H9 (cell line): Measurements from ENCODE around the gene LGALS3. TPM values are rescaled to one million over a fixed set of nuclear protein-coding genes. Genes with fewer than 3 reads are reported as not detected.

ENCODE experiments used
- DNase-seq: peaks from one replicate; pipeline ENCODE4 v3.0.0-alpha.2; 2017
- H2AFZ ChIP-seq: one replicate; pipeline ENCODE4 v1.6.1; 2013; ENCODE audit warnings: mild to moderate bottlenecking, low read length, control low read depth, moderate library complexity
- H2AK5ac ChIP-seq: 2 replicates; pipeline ENCODE4 v1.6.1; 2013; ENCODE audit warnings: low read length, control low read depth, mixed read lengths; ENCODE audit not compliant: insufficient read length
- H2BK120ac ChIP-seq: one replicate; pipeline ENCODE4 v1.6.1; 2013; ENCODE audit warnings: low read depth, mild to moderate bottlenecking, low read length, control low read depth, inconsistent platforms; ENCODE audit not compliant: poor library complexity, severe bottlenecking
- H2BK12ac ChIP-seq: 2 replicates; pipeline ENCODE4 v1.6.1; 2013; ENCODE audit warnings: low read length, control low read depth, mixed read lengths, low read depth; ENCODE audit not compliant: insufficient read length
- H2BK15ac ChIP-seq: 2 replicates; pipeline ENCODE4 v1.6.1; 2013; ENCODE audit warnings: low read depth, low read length, control low read depth
- H2BK20ac ChIP-seq: one replicate; pipeline ENCODE4 v1.6.1; 2013; ENCODE audit warnings: low read depth, mild to moderate bottlenecking, low read length, control low read depth, inconsistent platforms; ENCODE audit not compliant: poor library complexity, severe bottlenecking
- H2BK5ac ChIP-seq: 2 replicates; pipeline ENCODE4 v1.6.1; 2013; ENCODE audit warnings: low read length, control low read depth, mixed read lengths; ENCODE audit not compliant: insufficient read length
- H3K14ac ChIP-seq: 2 replicates; pipeline ENCODE4 v1.6.1; 2013; ENCODE audit warnings: low read length, control low read depth; ENCODE audit not compliant: insufficient read depth
- H3K18ac ChIP-seq: 2 replicates; pipeline ENCODE4 v1.6.1; 2013; ENCODE audit warnings: low read depth, mild to moderate bottlenecking, mixed read lengths, low read length, control low read depth; ENCODE audit not compliant: insufficient read length
- H3K23ac ChIP-seq: 2 replicates; pipeline ENCODE4 v1.6.1; 2013; ENCODE audit warnings: low read length, control low read depth, mixed read lengths, low read depth; ENCODE audit not compliant: insufficient read length
- H3K23me2 ChIP-seq: 2 replicates; pipeline ENCODE4 v1.6.1; 2013; ENCODE audit warnings: low read depth, mild to moderate bottlenecking, mixed read lengths, low read length, control low read depth; ENCODE audit not compliant: insufficient read length, poor library complexity, severe bottlenecking
- H3K27ac ChIP-seq: 2 replicates; pipeline ENCODE4 v1.5.1; 2013; ENCODE audit warnings: low read length, control low read depth, mixed read lengths, low read depth; ENCODE audit not compliant: insufficient read length
- H3K27me3 ChIP-seq: 2 replicates; pipeline ENCODE4 v1.6.1; 2013; ENCODE audit warnings: low read length, control low read depth, inconsistent platforms; ENCODE audit not compliant: insufficient read depth
- H3K4ac ChIP-seq: 2 replicates; pipeline ENCODE4 v1.6.1; 2013; ENCODE audit warnings: low read depth, mild to moderate bottlenecking, control low read depth, inconsistent platforms, low read length, moderate library complexity
- H3K4me1 ChIP-seq: 2 replicates; pipeline ENCODE4 v1.6.1; 2013; ENCODE audit warnings: low read length, control low read depth, inconsistent platforms; ENCODE audit not compliant: insufficient read depth
- H3K4me2 ChIP-seq: 2 replicates; pipeline ENCODE4 v1.6.1; 2013; ENCODE audit warnings: low read length, control low read depth, mixed read lengths; ENCODE audit not compliant: insufficient read length, insufficient read depth
- H3K56ac ChIP-seq: 2 replicates; pipeline ENCODE4 v1.6.1; 2013; ENCODE audit warnings: low read depth, mild to moderate bottlenecking, mixed read lengths, low read length, control low read depth; ENCODE audit not compliant: insufficient read length
- H3K79me1 ChIP-seq: 2 replicates; pipeline ENCODE4 v1.6.1; 2013; ENCODE audit warnings: low read depth, mild to moderate bottlenecking, moderate library complexity, low read length, control low read depth, inconsistent platforms; ENCODE audit not compliant: insufficient read depth, poor library complexity, severe bottlenecking
- H3K79me2 ChIP-seq: 2 replicates; pipeline ENCODE4 v1.6.1; 2013; ENCODE audit warnings: low read length, control low read depth, inconsistent platforms; ENCODE audit not compliant: insufficient read depth
- H3K9ac ChIP-seq: 2 replicates; pipeline ENCODE4 v1.6.1; 2013; ENCODE audit warnings: low read length, control low read depth, mixed read lengths; ENCODE audit not compliant: insufficient read length; ENCODE audit errors: extremely low read depth
- H3K9me3 ChIP-seq: one replicate; pipeline ENCODE4 v1.6.1; 2013; ENCODE audit warnings: low read depth, low read length, inconsistent platforms; ENCODE audit not compliant: control insufficient read depth
- H3T11ph ChIP-seq: one replicate; pipeline ENCODE4 v1.6.1; 2013; ENCODE audit warnings: mild to moderate bottlenecking, low read length, control low read depth, inconsistent platforms
- H4K20me1 ChIP-seq: one replicate; pipeline ENCODE4 v1.6.1; 2013; ENCODE audit not compliant: control insufficient read depth, insufficient read length, insufficient read depth
- H4K5ac ChIP-seq: 2 replicates; pipeline ENCODE4 v1.6.1; 2013; ENCODE audit warnings: low read depth, mild to moderate bottlenecking, mixed read lengths, low read length, control low read depth; ENCODE audit not compliant: insufficient read length
- H4K8ac ChIP-seq: replicated peaks from 2 replicates; pipeline ENCODE4 v1.6.1; 2013; ENCODE audit warnings: low read length, control low read depth, mixed read lengths, low read depth; ENCODE audit not compliant: insufficient read length
- H4K91ac ChIP-seq: 2 replicates; pipeline ENCODE4 v1.6.1; 2013; ENCODE audit warnings: low read depth, mild to moderate bottlenecking, moderate library complexity, mixed read lengths, low read length, control low read depth; ENCODE audit not compliant: insufficient read length
- H3K27ac Mint-ChIP-seq, 3 experiments: 2 replicates in 2 of 3; 3 replicates in 1 of 3; pipeline ENCODE4 v1.8.0; 2020 to 2021; ENCODE audit warnings: mixed read lengths in 3 of 3, mild to moderate bottlenecking in 1 of 3, moderate library complexity in 1 of 3
- H3K27me3 Mint-ChIP-seq: 2 replicates; pipeline ENCODE4 v1.8.0; 2021; ENCODE audit warnings: low read depth, mild to moderate bottlenecking, moderate library complexity, mixed read lengths
- H3K36me3 Mint-ChIP-seq, 3 experiments: 2 replicates in 2 of 3; 3 replicates in 1 of 3; pipeline ENCODE4 v1.8.0; 2020 to 2021; ENCODE audit warnings: low read depth in 3 of 3, mixed read lengths in 3 of 3; ENCODE audit not compliant: insufficient read depth in 1 of 3
- H3K4me1 Mint-ChIP-seq, 2 experiments: 2 replicates each; pipeline ENCODE4 v1.8.0; 2020; ENCODE audit warnings: mixed read lengths in 2 of 2
- H3K4me3 Mint-ChIP-seq, 2 experiments: 2 replicates in 1 of 2; 3 replicates in 1 of 2; pipeline ENCODE4 v1.8.0; 2020 to 2021; ENCODE audit warnings: mild to moderate bottlenecking in 2 of 2, mixed read lengths in 2 of 2, moderate library complexity in 1 of 2
- H3K9me3 Mint-ChIP-seq, 2 experiments: 2 replicates in 1 of 2; 3 replicates in 1 of 2; pipeline ENCODE4 v1.8.0; 2020; ENCODE audit warnings: mild to moderate bottlenecking in 2 of 2, mixed read lengths in 2 of 2, moderate library complexity in 1 of 2
- WGBS: extraction: QIAGEN DNeasy Blood & Tissue Kit; methylation state at CpG from one replicate; pipeline ENCODE4 v1.1.7; 2013; ENCODE audit warnings: missing lambda C conversion rate, low lambda C conversion rate, mixed read lengths; ENCODE audit not compliant: insufficient read length; ENCODE audit errors: extremely low coverage; 5-methylcytosine and 5-hydroxymethylcytosine counted together
- total RNA-seq: library from RNA; stranded (reverse); gene quantifications from 2 replicates; pipeline ENCODE4 v1.2.1, GENCODE V29; 2021
- TF ChIP-seq, protein P1 (sequence below): fragments of 200-600 bp; sonication (generic); conservative IDR thresholded peaks from 3 replicates; pipeline ENCODE4 v1.8.0; 2021; ENCODE audit warnings: antibody characterized with exemption, mild to moderate bottlenecking

Gene LGALS3
- total RNA-seq, 1 experiment from 2014 or later = 4.0 TPM

DNA sequence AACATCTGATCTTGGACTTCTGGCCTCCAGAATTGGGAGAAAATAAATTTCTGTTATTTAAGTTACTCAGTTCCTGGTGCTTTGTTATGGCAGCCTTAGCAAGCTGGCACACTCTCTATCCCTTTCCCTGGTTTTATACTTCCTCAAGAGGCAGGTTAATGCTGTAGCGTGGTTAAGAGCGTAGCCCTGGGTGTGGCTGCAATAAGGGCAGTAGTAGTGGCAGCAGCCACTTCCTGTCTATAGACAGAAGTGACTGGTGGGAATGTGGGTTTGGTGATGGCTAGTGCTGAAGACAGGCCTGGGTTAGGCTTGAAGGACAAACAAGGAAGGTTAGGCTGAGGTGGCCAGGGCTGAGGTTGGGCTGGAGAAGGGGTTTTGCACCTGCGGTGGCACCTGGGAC, 3.6 kb upstream of the LGALS3 start:
- H3K14ac ChIP-seq = no peak overlapping the region
- no peak overlapping the region for H3K23ac ChIP-seq
- Mint-ChIP-seq H3K9me3 (no peaks in the 10 kb centered on the region), H3K4me1 (peaks cover 17 to 19% of the 10 kb centered on the region in 2 experiments), H3K27ac (no peak overlapping the region; a peak in 1 of 7 replicates), H3K4me3 (no peak overlapping the region), H3K36me3 (no peaks in the 10 kb centered on the region; a peak in 1 of 7 replicates), H3K27me3 (peaks cover 52% of the 10 kb centered on the region)
- H2BK5ac ChIP-seq = no peak overlapping the region
- no peak overlapping the region for H3K4me2 ChIP-seq
- H3K23me2 ChIP-seq = peaks cover 12% of the 10 kb centered on the region
- H2AFZ ChIP-seq = no peak overlapping the region
- H3K56ac ChIP-seq = no peak overlapping the region
- H2BK20ac ChIP-seq = no peak overlapping the region
- no peaks in the 10 kb centered on the region for H3K79me2 ChIP-seq
- no peak for DNase-seq
- H3K9ac ChIP-seq = no peak overlapping the region
- no peak overlapping the region for H4K5ac ChIP-seq
- no peak overlapping the region for H2BK120ac ChIP-seq
- WGBS = no CpG with 5 or more reads among the region's 3 CpGs
- peaks cover 6% of the 10 kb centered on the region; the same call in 1 of the 2 replicates for H3K27me3 ChIP-seq
- no peak overlapping the region for H2BK15ac ChIP-seq
- no peak overlapping the region for H3T11ph ChIP-seq
- no peak overlapping the region for H3K4ac ChIP-seq
- no peaks in the 10 kb centered on the region for H3K79me1 ChIP-seq
- no peaks in the 10 kb centered on the region for H3K4me1 ChIP-seq
- H2AK5ac ChIP-seq = no peak overlapping the region
- H3K18ac ChIP-seq = no peak overlapping the region
- H2BK12ac ChIP-seq = no peak overlapping the region
- no peaks in the 10 kb centered on the region for H4K20me1 ChIP-seq
- no peaks in the 10 kb centered on the region for H3K9me3 ChIP-seq
- H4K91ac ChIP-seq = no peak overlapping the region
- H4K8ac ChIP-seq = no peak overlapping the region
- H3K27ac ChIP-seq = no peak overlapping the region
- TF ChIP-seq, protein P1, sequence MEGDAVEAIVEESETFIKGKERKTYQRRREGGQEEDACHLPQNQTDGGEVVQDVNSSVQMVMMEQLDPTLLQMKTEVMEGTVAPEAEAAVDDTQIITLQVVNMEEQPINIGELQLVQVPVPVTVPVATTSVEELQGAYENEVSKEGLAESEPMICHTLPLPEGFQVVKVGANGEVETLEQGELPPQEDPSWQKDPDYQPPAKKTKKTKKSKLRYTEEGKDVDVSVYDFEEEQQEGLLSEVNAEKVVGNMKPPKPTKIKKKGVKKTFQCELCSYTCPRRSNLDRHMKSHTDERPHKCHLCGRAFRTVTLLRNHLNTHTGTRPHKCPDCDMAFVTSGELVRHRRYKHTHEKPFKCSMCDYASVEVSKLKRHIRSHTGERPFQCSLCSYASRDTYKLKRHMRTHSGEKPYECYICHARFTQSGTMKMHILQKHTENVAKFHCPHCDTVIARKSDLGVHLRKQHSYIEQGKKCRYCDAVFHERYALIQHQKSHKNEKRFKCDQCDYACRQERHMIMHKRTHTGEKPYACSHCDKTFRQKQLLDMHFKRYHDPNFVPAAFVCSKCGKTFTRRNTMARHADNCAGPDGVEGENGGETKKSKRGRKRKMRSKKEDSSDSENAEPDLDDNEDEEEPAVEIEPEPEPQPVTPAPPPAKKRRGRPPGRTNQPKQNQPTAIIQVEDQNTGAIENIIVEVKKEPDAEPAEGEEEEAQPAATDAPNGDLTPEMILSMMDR = no peak
